Measurements from ENCODE around the gene TMEM176A. TPM values are rescaled to one million over a fixed set of nuclear protein-coding genes. Genes with fewer than 3 reads are reported as not detected.

The TMEM176A gene
- total RNA-seq, 4 donors from 2014 or later: 7.7 to 48.2 (median 17.0) TPM

DNA sequence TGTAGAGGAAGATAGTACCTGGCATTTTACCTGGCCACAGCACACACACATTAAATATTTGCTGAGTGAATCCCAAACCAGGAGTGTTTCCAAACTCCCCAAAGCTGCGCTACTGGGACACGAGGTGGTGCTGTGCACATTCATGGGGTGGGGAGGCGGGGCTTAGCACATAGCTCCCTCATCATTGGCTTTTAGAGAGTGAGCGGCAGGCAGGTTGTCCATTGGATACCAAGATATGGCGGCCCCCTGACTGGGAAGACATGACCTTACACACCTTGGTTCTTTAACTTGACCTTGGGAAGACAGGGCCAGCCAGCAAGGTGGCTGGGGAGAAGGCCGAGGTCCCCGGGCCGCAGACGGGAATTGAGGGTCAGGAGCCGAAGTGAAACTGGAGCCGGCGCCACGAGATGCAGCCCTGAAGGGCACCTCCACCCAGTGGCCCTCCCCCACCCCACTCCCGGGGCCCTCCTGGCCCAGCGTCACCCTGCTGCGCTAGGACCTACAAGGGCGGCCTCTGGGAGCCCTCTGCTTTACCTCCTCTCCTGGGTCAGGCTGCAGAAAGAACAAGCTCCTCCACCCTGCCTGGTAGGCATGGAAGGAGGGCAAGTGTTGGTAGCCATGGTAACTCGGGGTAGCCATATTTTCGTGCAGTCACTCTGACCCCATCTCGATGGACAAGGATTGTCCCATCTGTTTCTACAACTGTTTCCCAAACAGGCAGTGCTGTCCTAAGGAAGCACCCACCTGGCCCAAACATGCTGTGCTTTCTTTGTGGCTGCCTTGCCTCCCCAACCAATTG is 24.0 kb downstream of the TMEM176A start:
- no peaks in the 10 kb centered on the region for H3K9me3 ChIP-seq
- TF ChIP-seq CTCF (IDR thresholded peaks at IDR 0.05) (no peak), POLR2A (IDR thresholded peaks at IDR 0.05) (no peak)
- no peaks in the 10 kb centered on the region for H3K36me3 ChIP-seq
- no peak overlapping the region for H3K27ac ChIP-seq
- intact Hi-C loops (cut with DNase I; ENCODE audit: low total_unique reads): no loop called here
- no peaks in the 10 kb centered on the region for H3K27me3 ChIP-seq
- no peak for DNase-seq
- H3K4me3 ChIP-seq: no peak overlapping the region
- H3K4me1 ChIP-seq: no peaks in the 10 kb centered on the region

- no peak for DNase-seq
- intact Hi-C loops (cut with DNase I; ENCODE audit: low total_unique reads): no loop called here
- no peak overlapping the region for H3K4me3 ChIP-seq
- H3K4me1 ChIP-seq: no peaks in the 10 kb centered on the region
- no peak for TF ChIP-seq CTCF (IDR thresholded peaks at IDR 0.05)
- TF ChIP-seq POLR2A (IDR thresholded peaks at IDR 0.05): no peak
- H3K36me3 ChIP-seq: no peaks in the 10 kb centered on the region
- no peak overlapping the region for H3K27ac ChIP-seq
- H3K27me3 ChIP-seq: no peaks in the 10 kb centered on the region
- no peaks in the 10 kb centered on the region for H3K9me3 ChIP-seq
Measured at GRCh38 chr7:150826061-150826849, 25.7 kb downstream of the TMEM176A start.

DNA sequence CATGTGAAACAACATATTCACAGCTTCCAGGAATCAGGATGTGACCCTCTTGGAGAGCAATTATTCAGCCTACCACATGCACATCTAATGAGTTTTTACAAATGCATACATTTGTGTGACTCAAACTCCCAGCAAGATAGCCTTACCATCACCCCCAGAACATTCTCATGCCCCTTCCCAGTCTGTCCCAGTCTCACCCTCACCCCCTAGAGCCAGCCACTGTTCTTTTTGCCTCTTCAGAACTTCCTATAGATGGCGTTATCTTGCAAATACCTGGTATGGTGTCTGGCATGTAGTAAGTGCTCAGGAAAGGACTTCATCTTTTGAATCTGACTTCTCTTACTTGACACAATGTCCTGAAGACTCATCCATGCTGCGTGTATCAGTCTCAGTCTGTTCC is 27.8 kb downstream of the TMEM176A start:
- Histone ChIP-seq H3K4me3 (no peak overlapping the region), H3K9me3 (no peaks in the 10 kb centered on the region), H3K27me3 (no peaks in the 10 kb centered on the region), H3K36me3 (no peaks in the 10 kb centered on the region), H3K27ac (no peak overlapping the region), H3K4me1 (no peaks in the 10 kb centered on the region)
- no peak for DNase-seq
- TF ChIP-seq CTCF (IDR thresholded peaks at IDR 0.05) (no peak), POLR2A (IDR thresholded peaks at IDR 0.05) (no peak)
- intact Hi-C loops (cut with DNase I; ENCODE audit: low total_unique reads): no loop called here

- Histone ChIP-seq H3K36me3 (no peaks in the 10 kb centered on the region), H3K27ac (no peak overlapping the region), H3K27me3 (no peaks in the 10 kb centered on the region), H3K9me3 (no peaks in the 10 kb centered on the region), H3K4me1 (no peaks in the 10 kb centered on the region), H3K4me3 (no peak overlapping the region)
- intact Hi-C loops (cut with DNase I; ENCODE audit: low total_unique reads): no loop called here
- DNase-seq: no peak
- TF ChIP-seq POLR2A (IDR thresholded peaks at IDR 0.05) (no peak), CTCF (IDR thresholded peaks at IDR 0.05) (no peak)
Measured at GRCh38 chr7:150829426-150829825, 28.9 kb downstream of the TMEM176A start.

DNA sequence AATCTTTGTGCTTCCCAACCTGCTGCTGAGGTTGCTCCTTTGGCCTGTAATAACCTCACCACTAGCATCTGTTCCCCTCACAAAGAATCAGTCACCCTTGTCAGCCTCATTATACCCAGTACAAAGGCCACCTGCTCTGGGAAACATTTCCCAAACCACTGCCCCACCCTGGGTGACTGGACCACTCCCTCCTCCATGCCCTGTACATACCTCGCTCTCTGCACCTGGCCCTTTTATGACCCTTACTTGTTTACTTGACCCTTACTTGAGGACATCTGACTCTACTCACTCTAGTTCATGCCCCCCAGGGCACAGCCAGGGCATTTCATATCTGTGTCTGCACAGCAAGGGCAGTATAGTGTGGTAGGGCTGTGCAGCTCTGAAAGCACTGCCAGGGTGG is 30.4 kb downstream of the TMEM176A start:
- H3K9me3 ChIP-seq: no peaks in the 10 kb centered on the region
- no peaks in the 10 kb centered on the region for H3K36me3 ChIP-seq
- no peak overlapping the region for H3K4me3 ChIP-seq
- DNase-seq: no peak
- H3K4me1 ChIP-seq: no peaks in the 10 kb centered on the region
- intact Hi-C loops (cut with DNase I; ENCODE audit: low total_unique reads): no loop called here
- no peak overlapping the region for H3K27ac ChIP-seq
- H3K27me3 ChIP-seq: no peaks in the 10 kb centered on the region
- no peak for TF ChIP-seq POLR2A (IDR thresholded peaks at IDR 0.05)
- no peak for TF ChIP-seq CTCF (IDR thresholded peaks at IDR 0.05)
